ENCODE measurements around the gene BRF1.

- TF ChIP-seq CTCF (IDR thresholded peaks at IDR 0.05 in 2 of 3, conservative IDR thresholded peaks at IDR 0.05 in 1 of 3; ENCODE audit: borderline replicate concordance in 1 of 3, insufficient read depth in 1 of 3, low read depth in 2 of 3, low read length in 2 of 3), result no peak
- no peak for TF ChIP-seq CEBPB (IDR thresholded peaks at IDR 0.05; ENCODE audit: low read depth)
- TF ChIP-seq TCF7L2 (IDR thresholded peaks at IDR 0.05; ENCODE audit: borderline replicate concordance, extremely low read depth, insufficient read depth, insufficient read length), result no peak
- no peak for TF ChIP-seq POLR2AphosphoS5 (IDR thresholded peaks at IDR 0.05; ENCODE audit: low read depth, low read length)
- no peak for TF ChIP-seq SP1 (IDR thresholded peaks at IDR 0.05; ENCODE audit: low read depth)
Measured at GRCh38 chr14:105207996-105208737, 92.6 kb downstream of the BRF1 start.

Data from HCT116 (cell line).